HG03280 (cell line): ENCODE measurements around the gene ALG1.
A peak's percentile ranks its signal among the peaks of the same experiment; 100 is the strongest.
"Not testable (repeated sequence)": the region's sequence is repeated elsewhere in the genome, so short reads cannot be mapped to it uniquely, and the experiment has no call there.

Experiments
- ATAC-seq: cut with Tn5 transposase; IDR thresholded peaks from one replicate; pipeline ENCODE4 v1.9.1; 2021; ENCODE audit warnings: mild to moderate bottlenecking, moderate library complexity; ENCODE audit not compliant: unreplicated experiment

The ALG1 gene

DNA sequence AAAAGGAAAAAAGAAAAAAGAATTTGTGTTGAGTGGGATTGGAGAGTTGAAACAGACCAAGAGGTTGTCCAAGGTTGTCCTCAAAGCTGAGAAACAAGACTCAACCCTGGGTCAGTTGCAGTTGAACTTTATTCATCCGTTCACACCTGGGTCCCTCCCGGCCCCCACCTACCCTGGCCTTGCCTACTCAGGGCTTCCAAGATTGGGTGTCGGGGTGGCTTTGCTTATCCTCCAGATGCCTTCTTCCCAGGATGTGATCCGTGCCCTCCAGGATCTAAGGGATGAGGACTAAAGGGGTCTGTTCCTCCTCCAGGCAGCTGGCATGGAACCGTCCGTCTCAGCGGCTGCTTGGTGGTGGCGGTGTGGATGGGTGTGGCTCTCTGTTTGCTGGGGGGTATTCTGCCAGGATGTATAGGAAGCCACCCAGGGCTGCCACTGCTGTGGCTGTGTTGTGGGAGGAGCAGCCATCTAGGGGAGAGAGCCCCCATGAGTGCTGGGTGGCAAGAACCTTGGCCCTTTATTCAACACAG, 27.6 kb upstream of the ALG1 start:
- ATAC-seq, result no peak

DNA sequence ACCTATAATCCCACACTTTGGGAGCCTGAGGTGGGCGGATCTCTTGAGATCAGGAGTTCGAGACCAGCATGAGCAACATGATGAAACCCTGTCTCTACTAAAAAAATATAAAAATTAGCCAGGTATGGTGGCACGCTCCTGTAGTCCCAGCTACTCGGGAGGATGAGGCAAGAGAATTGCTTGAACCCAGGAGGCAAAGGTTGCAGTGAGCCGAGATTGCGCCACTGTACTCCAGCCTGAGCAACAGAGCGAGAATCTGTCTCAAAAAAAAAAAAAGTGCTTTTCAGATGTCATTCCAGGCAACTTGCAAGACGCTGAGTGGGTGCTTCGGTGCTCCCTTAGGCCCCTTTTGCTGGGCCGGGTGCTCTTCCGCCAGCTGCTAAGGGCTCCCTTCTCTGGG, 27.1 kb upstream of the ALG1 start:
- ATAC-seq, result not testable (repeated sequence)

DNA sequence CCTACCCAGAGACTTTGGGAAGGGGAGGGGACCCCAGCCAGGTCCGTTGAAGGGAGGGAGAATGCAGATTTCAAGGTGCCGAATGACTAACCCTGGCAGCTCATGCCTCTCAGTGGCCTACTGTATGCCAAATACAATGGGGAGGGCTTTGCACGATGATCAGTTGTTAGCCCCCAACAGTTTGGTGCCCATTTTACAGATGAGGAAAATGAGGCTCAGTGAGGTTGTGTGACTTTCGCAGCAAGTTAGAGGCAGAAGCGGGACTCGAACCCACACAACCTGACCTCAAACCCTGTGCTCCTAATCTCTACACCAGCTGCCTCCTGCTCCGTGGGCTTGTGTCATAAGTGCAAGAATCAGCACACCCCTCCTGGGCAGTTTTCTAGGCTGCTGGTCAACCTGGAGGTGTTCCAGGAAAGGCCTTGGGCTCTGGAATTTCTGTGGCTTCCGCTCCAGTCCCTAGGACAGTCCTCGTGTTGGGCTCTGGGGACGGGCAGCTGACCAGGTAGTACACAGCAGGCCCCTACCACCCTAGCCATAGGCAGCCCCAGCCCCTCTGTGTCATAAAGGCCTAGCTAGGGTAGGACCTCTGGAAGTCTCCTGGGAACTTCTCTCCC, 26.0 kb upstream of the ALG1 start:
- no peak for ATAC-seq

DNA sequence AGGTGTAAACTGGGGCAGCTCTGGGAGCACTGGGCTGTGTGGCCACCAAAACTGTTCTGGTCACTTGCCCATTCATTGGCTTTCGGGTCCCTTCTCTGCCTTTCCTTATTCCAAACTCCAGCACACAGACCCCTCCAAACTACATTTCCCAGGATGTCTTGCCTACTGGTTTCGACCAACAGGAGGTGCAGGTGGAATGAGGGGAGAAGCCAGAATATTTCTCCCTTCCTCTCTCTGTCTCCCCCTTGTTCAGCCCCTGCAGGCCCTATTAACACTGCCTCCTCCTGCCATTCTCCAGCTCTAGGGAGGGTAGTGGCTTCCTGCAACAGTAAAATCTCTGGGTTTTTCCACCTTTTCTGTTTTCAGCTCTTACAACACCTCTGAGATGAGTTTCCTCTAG, 24.7 kb upstream of the ALG1 start:
- no peak for ATAC-seq

DNA sequence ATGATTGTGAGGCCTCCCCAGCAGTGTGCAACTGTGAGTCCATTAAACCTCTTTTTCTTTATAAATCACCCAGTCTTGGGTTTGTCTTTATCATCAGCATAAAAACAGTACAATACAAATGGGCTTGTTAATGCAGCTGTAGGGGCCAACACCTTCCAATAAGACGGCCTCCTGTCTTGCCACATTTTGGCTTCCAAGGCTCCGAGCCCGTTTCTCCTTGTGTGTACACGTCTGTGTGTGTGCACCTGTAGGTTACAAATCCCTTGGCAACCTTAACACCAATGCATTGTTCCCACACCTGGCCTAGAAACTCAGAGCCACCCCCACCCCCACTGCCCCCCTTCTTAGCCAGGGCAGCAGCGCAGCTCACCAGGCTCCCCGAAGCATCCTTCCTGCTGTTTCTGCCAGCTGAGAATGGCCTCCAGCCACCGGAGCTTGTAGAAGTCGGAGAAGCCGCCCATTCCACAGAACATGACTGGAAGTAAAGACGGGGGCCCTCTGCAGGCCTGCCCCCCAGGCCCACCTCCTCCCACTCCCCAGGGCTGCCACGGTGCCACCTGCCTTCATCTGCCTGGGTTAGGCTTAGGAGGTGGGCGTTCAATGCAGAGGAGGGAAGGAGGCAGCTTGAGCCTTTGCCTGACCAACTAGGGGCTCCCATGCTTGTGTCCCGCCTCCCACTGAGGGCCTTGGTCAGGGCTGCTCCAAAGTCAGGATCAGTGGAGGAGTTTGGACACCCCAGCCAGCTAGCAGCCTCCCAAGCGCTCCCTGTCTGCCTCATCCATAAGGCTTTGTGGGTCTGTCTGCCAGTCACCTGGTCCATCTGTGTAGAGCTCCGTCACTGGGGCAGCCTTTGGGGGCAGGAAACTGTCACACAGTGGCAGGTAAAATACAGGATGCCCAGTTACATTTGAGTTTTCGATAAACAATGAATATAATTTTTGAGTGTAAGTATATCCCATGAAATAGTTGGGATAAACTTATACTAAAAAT, 16.5 kb upstream of the ALG1 start:
- ATAC-seq, result no peak

DNA sequence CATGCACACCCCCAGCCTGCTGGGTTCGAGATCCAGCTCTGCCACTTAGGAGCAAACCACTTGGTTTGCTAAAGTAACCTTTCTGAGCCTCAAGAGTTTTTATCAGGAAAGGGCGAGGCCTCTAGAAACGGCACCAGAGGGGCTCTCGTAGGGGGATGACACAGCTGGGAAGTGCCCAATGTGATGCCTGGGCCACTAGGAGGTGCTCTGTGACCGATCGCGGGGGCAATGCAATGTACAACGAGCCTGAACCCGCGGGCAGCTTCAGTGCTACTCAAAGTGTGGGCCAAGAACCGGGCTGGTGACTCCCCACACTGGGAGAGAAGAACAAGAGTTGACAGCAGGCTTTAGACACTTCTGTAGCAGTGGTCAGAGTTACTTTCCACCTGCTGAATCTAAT, 15.3 kb upstream of the ALG1 start:
- ATAC-seq, result peak; percentile 51

DNA sequence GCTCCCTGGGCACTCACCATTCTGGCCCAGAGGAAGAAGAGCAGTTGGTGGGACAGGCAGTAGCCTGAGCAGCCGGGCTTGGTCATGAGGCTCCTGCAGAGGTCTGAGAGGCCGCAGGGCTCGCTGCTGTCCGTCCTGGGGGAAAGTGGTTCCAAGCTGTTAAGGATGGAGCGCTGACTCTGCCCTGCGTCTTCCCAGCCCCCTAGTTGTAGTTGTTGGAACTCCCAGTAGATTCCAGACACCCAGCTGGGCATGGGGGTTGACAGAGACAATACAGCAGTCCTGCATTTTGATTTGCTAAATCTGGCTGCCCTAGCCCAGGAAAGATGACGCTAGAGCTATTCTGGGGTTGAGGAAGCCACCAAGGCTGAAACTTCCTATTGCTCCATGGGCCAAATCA, 13.2 kb upstream of the ALG1 start:
- ATAC-seq, result no peak

DNA sequence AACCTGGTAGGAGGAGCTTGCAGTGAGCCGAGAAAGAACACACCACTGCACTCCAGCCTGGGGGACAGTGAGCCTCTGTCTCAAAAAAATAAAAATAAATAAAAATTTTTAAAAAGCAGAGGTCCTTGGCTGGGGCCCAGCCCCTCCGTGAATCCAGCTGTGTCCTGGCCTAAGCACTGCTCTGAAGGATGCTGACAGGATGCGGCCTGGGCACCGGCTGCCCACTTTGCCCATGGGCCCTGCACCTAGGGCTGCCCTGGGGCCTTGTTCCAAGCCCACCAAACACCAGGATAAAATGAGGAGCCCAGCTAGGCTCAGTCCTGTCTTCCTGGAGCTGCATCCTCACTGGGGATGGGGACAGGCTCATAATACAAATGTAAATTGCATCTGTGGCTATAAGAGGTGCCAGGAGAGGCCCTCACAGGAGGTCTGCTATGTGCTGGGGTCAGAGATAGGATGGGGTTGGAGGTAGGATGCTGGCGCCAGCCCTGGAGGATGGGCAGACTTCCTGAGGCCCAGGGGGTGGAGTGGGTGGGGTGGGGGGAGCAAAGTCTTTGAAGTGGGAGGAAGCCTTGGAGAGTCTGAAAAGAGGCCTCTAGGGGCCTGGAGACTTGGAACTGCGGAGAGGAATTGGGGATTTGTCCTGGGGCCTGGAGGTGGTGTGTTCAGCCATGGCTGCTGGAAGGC, 12.1 kb upstream of the ALG1 start:
- ATAC-seq, result no peak

DNA sequence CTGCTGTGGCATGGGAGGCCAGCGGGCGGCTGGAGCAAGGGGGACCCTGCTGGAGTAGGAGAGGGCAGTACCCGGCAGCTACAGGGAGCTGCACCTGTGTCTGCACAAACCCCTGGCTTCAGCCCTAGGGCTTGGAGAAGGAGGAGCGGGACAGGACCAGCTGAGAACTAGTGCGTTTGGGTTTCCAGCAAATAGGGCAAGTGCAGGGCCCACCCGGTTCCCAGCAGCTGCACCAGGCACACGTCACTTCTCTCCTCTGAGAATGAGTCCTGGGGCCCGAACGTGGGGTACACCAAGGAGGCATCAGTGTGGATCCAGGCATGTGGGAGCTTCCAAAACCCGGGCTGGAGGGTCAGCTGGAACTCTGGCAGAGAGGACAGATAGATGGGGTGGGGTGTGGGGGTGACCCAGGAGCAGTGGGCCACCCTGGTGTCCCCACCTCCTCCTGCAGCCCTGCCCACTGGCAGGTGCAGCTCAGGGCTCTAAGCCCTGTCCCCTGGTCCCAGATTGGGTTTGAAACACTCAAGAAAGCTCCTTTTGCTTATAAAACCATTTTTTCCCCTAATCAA, 11.5 kb upstream of the ALG1 start:
- no peak for ATAC-seq

DNA sequence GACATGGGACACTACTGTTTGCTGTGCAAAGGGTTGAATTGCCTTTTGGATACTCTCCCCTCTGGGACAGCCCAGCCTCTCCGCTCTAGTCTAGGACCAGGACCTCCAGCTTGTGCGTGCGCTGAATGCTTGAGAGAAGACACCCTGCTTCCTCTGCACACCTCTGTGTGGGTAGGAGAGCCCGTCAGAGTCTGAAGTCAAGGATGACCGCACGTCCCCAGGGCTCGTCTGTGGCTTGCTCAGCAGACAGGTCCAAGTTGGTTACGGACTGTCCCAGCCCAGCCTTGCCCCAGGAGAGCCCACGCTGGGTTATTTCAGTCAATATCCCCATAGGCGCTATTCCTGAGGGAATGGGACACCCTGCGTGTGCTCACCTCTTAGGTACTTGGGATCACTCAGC, 9.6 kb upstream of the ALG1 start:
- no peak for ATAC-seq

DNA sequence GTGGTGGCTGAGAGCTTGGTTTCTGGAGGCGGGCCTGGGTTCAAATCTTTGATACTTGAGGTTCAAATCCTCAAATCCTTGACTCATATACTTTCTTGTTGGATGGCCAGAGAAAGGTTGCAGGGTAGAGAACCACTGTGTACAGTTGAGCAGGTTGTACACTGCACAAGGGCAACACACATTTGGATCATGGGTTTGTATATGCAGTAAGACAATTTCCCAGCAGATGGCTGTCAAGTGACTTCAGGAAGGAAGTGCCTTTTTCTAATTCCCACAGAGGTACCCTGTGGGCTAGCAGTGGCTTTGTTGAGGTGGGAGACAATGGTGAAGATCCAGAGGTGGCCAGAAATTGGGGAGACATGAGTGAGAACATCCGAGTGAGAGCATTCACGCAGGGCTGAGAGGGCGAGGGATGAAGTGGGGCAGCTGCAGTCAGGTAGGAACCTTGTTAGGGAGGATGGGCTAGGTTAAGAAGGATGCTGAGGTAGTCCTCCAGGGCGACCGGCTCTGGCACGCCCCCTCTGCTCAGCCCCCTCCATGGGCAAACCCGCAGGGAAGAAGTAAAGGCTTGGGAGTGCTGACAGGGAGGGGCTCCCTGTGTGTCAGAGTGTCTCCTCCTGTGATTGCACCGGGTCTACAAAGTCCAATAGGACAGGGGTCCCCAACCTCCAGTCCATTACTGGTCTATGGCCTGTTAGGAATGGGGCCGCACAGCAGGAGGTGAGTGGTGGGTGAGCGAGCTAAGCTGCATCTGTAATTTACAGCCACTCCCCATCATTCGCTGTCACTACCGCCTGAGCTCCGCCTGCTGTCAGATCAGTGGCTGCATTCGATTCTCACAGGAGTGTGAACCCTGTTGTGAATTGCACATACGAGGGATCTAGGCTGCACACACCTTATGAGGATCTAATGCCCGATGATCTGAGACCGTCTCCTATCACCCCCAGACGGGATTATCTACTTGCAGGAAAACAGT, 8.6 kb upstream of the ALG1 start:
- ATAC-seq, result no peak

DNA sequence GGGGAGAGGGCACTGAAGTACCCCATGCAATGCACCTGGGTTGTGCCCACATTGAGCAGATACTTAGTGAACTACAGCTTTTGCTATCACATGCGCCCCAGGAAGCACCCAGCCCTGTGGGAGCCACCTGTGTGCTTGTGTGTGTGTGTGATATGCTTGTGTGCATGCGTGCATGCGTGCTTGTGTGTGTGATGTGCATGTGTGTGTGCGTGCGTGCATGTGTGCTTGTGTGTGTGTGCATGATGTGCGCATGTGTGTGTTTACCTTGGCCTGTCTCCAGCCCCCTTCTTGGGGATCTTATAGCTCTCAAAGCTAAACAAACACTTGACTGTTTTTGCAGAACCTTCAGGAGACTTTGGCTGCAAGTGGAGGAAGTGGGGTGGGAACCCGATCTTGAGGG, 6.7 kb upstream of the ALG1 start:
- no peak for ATAC-seq

DNA sequence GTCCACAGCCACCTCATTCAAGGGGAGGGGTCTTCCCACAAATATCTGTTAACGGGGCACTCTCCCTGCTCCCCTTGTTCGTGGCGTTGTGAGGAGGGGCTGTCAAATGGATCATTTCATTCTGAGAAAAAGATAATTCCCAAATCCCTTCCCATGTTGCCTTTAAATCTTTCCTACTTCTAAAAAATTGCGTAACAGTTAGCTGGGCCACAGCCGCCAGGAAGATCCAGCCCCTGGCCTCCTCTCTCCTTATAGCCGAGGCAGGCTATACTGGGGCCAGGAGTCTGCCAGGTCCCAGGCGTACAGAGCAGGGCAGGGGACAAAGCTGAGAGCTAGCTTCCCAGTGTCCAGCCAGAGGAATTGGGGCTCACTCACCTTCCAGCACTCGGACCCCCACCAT, 6.3 kb upstream of the ALG1 start:
- ATAC-seq, result no peak

DNA sequence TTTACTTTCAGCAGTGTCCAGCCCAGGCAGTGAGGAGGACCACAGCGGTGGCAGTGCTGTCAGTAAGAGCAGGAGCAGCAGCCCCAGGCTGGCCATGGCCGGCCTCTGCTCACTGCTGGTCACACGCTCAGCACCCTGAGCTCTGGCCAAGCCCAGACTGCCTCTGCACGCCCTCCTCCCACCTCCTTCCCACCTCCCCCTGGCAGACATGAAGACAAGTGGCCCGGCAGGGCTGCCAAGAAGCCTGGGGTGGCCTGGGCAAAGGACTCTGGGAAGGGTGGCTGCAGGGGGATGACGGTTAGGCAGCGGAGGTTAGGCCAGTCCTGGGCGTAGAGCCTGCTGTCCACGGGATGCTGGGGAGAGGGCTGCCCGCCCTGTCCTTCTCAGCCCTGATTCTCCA, 5.8 kb upstream of the ALG1 start, which contains the start of gene C16orf89:
C16orf89 (minus strand) TSS at position 144 of the 400 bp plus-strand sequence; CDS start at position 96, 48 bp downstream.
- ATAC-seq, result no peak

DNA sequence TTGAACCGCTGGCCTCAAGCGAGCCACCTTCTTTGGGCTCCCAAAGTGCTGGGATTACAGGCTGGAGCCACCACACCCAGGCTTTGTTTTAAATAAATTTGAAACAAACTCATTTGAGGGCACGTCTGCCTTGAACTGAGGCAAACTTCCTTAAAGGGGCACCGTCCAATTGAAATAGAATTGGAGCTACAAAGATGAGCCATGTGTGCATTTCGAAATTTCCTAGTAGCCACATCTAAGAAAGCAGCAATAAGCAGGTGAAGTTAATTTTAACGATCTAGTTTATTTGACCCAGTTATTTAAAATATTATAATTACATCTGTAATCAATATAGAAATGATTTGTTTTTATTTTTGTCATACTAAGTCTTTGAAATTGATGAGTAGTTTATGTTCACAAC, 5.1 kb upstream of the ALG1 start:
- no peak for ATAC-seq

DNA sequence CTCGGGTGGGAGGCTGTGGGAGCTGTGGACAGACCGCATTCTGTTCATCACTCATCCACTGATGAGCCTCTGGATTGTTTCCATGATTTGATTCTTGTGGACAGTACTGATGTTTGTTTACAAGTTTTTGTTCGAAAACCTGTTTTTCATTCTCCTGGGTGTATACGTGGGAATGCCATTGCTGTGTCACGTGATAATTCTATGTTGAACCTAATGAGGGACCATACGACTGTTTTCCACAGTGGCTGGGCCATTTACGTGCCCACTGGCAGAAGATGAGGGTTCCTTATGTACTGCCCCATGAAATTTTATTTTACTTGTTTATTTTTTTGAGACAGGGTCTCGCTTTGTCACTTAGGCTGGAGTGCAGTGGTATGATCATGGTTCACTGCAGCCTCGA, 2.6 kb upstream of the ALG1 start:
- no peak for ATAC-seq

DNA sequence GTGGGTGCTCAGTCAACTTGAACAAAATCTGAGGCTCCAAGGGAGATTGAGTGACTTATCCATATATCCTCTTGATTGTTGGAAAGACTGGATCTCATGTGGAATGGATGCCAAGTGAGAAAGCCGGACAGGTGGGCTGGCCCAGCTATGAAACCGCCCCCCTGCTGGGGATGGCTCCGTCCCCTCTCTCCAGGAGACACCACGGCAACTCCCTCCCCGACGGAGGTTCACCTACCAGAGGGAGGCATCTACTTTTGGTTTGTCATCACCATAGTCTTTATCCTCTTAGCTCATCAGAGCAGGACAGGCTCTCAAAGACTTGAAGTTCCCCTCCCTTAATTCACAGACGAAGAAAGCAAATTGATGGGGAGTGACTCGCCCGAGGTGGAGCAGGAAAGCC, 1.8 kb upstream of the ALG1 start:
- ATAC-seq, result no peak

DNA sequence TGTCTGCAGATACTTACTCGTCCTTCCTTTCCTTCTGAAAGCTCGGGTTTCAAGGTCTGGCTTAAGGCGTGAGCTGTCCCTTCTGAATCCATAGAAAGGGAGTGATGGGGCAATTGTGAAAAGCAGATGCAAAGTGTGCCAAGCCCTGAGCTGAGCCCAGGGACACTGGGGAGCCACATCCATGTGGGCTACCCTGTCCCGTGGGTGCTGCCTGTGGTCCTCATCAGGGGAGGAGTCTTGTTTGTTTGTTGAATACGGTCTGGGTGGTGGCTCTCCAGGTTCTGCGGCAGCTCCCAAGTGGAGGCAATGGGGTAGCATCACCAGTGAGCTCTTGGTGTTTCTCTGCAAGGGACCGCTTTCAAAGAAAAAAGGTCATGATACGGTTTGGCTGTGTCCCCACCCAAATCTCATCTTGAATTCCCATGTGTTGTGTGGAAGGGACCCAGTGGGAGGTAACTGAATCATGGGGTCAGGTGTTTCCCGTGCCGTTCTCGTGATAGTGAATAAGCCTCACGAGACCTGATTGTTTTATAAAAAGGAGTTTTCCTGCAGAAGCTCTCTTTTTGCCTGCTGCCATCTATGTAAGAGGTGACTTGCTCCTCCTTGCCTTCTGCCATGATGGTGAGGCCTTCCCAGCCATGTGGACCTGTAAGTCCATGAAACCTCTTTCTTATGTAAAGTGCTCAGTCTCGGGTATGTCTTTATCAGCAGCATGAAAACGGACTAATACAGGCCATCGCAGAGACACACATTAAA, 1.0 kb upstream of the ALG1 start:
- ATAC-seq, result no peak

DNA sequence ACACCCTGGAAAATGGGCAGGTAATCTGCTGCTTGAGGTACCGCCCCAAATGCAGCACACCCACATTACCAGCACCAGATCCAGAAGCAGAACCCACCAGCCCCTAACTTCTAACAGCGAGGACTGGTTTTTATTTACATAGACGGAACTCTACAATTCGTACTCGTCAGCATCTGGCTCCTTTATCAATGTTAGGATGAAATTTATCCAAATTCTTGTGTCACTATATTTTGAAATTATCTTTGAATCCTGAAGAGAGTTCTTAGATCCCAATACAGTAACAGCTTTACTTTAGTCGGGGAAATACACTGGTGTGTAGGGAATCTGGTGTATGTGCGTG, 332 bp upstream of the ALG1 start:
- ATAC-seq, result no peak
